GM20000 (cell line): ENCODE results near the gene PRDM5.

Experiments used
- DNase-seq: peaks from one replicate; pipeline ENCODE4 v3.0.0; 2012; ENCODE audit warnings: low spot score
- CTCF ChIP-seq: IDR thresholded peaks from 2 replicates; pipeline ENCODE4 v1.5.1; 2012; ENCODE audit warnings: mild to moderate bottlenecking, control low read depth; ENCODE audit errors: extremely low read depth, missing control alignments

Gene PRDM5

GRCh38 chr4:120858776-120859175 is 63.8 kb downstream of the PRDM5 start:
- no peak for DNase-seq
- no peak for TF ChIP-seq CTCF

- no peak for TF ChIP-seq CTCF
- DNase-seq: no peak
Measured at GRCh38 chr4:120857312-120857711, 65.2 kb downstream of the PRDM5 start.

- no peak for DNase-seq
- no peak for TF ChIP-seq CTCF
Measured at GRCh38 chr4:120856294-120856693, 66.2 kb downstream of the PRDM5 start.

GRCh38 chr4:120855307-120856001 is 67.1 kb downstream of the PRDM5 start:
- TF ChIP-seq CTCF: no peak
- peak; percentile 8 for DNase-seq

GRCh38 chr4:120853161-120853935 is 69.2 kb downstream of the PRDM5 start:
- DNase-seq: no peak
- no peak for TF ChIP-seq CTCF

GRCh38 chr4:120850018-120850599 is 72.4 kb downstream of the PRDM5 start:
- TF ChIP-seq CTCF: no peak
- no peak for DNase-seq

GRCh38 chr4:120847019-120847582 is 75.4 kb downstream of the PRDM5 start:
- TF ChIP-seq CTCF: no peak
- DNase-seq: no peak
